Choroid plexus epithelial cell (primary cell): ENCODE measurements around the gene PACS1.

Source experiments
- DNase-seq: peaks from one replicate; pipeline ENCODE4 v3.0.0-alpha.2; 2010; ENCODE audit warnings: low read depth
- H3K4me3 ChIP-seq: 2 replicates; pipeline ENCODE4 v1.5.1; 2011; ENCODE audit warnings: low read depth, mild to moderate bottlenecking, control low read depth, low read length, moderate library complexity
- TF ChIP-seq, protein P1 (sequence below): conservative IDR thresholded peaks from 2 replicates; pipeline ENCODE4 v1.5.1; 2011; ENCODE audit warnings: low read depth, mild to moderate bottlenecking, control low read depth, inconsistent platforms, low read length, moderate library complexity

The PACS1 gene

DNA sequence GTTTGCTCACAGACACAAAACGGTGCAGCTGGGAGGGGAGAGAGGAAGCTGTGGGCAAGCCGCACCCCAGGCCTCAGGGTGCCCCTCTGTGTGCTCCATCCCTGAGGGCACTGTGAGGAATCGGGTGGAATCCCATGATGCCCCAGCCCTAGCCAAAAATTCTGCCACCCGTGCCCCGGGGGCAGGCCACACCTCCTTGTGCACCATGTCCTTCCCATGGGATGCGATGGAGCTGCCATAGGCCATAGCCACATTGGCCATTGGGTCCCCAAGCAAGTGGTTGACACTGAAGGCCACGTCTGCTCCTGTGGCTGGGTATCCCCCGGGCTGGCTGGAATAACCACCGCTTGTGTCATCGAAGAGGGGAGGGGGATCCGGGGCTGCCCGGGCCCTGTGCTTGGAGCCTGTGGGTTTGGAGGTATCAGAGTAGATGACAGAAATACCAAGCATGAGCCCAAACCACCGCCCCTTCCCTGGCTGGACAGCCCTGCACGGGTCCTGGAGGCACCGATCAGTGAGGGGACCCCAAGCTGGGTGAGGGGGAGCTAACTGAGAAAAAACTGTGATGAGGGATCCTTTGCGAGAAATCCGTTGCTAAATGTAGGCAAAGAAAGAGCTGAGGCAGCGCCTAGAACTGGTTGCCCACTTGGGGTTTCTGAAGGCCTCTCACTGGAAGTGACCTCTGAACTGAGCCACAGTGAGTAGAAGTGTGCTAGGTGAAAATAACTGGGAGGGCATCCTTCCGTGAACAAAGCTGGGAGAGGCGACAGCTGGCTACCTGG lies 218.0 kb downstream of the PACS1 start:
- peak overlapping the region; percentile 85 for H3K4me3 ChIP-seq
- TF ChIP-seq, protein P1, sequence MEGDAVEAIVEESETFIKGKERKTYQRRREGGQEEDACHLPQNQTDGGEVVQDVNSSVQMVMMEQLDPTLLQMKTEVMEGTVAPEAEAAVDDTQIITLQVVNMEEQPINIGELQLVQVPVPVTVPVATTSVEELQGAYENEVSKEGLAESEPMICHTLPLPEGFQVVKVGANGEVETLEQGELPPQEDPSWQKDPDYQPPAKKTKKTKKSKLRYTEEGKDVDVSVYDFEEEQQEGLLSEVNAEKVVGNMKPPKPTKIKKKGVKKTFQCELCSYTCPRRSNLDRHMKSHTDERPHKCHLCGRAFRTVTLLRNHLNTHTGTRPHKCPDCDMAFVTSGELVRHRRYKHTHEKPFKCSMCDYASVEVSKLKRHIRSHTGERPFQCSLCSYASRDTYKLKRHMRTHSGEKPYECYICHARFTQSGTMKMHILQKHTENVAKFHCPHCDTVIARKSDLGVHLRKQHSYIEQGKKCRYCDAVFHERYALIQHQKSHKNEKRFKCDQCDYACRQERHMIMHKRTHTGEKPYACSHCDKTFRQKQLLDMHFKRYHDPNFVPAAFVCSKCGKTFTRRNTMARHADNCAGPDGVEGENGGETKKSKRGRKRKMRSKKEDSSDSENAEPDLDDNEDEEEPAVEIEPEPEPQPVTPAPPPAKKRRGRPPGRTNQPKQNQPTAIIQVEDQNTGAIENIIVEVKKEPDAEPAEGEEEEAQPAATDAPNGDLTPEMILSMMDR = no peak
- DNase-seq = peak; percentile 27

DNA sequence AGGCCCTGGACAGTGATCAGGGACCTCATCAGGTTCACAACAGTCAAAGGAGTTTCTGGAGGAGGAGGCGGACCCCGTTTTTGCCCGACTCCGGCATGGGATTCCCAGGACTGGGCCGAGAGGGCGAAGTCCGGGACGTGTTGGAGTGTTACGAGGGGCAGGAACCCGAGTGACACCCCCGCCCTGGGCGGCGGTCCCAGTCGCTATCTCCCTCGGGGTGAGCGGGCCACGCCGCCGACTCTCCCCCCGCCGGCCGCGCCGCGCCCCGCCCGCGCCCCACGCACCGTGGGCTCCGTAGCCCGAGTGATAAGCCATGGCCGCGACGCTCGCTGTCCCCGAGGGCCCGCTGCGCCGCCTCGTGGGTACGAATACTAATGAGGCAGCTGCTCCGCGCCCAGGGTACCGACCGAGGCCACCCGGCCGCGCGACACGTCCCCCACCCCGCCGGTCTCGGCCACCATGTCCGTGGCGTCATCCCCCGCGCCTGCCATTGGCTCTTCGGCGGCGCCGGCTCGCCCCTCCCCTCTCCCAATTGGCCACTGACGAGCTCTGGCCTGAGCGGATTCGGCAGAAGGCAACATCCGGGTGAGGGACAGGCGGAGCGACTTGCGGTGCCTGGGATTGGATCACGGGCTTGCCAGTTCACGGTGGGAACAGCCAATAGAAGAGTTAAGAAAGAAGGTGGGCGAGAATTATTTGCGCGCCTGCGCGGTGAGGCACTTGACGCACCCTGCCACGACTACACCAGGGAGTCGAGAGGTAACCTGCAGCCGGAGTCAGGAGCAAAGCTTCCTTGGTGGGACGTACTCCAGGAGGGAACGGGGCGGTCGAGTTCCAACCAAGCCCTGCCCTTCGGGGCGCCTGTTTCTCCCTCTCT lies 218.8 kb downstream of the PACS1 start, which contains the start of gene YIF1A:
Gene YIF1A, minus strand, starts transcription at position 473 of the 877 bp plus-strand sequence. Its CDS starts 158 bp downstream, at position 315.
- DNase-seq = peak; percentile 100
- H3K4me3 ChIP-seq = peak within 1 kb of the TSS; percentile 85
- TF ChIP-seq, protein P1 = no peak

DNA sequence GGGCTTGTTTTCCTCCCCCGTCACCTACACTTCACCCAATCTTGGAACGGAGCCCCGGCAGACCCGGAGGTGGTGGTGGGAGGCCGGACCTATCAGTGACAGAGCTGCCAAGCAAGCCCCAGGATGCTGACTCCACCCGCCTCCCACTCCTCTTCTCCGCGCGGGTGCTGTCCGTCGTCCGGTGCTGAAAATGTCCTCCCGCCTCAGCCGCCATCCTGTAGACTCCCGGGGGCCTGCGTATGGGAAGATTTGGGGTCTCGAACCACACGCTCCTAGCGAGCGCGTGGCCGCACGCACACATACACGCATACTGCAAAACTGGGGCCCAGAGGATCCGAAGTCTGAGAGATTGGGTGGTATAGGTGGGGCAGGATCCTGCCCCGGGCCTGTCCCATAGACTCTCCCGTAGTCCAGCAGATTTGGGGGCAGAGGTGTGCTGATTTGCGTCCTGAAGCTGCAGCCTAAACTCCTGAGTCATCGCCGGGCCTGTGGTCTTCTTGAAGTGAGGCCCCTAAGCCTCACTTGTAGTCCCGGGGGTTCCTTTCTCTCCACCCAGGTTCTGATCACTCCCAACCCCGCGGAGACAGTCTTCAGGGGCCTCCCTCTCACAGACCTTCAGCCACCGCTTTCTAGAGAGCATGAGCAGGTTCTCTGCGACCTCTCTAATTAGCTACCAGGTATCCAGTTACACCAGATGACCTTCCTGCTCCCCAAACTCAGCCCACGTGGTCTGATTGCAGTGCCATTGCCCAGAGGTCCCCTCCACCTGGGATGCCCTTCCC lies 219.7 kb downstream of the PACS1 start:
- peak overlapping the region; percentile 74 for H3K4me3 ChIP-seq
- DNase-seq = no peak
- TF ChIP-seq, protein P1 = no peak

DNA sequence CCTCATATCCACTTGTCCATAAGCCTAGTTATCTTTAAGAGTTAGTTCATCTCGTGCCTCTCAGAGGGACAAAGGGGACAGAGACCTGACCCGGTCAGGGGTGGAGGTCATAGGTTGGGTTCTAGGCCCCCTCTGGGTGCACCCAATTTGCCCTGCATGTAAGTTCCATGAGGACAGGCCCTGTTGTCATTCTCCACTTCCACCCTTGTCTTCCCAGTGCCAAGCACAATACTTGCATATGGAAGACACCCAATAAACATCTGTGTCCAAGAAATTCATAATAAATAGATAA lies 220.2 kb downstream of the PACS1 start:
- no peak overlapping the region for H3K4me3 ChIP-seq
- TF ChIP-seq, protein P1 = no peak
- DNase-seq = no peak

DNA sequence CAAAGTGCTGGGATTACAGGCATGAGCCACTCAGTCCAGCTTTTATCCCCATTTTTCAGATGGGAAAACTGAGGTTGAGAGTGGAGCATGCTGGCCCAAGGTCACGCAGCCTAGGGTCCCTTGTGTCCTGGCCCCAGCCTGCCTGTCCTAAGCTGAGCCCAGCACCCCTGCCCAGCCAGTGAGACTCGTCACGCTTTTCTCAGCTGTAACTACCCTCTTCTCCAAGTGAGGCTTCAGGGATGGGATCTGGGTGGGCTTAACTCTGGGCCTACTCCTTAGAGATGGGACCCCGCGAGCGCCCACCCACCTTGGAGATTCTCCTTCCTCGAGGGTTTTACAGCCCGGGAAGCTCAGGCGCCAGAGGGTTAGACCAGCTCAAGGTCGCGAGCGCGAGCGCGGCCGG lies 221.2 kb downstream of the PACS1 start:
- DNase-seq = no peak
- TF ChIP-seq, protein P1 = no peak
- no peak overlapping the region for H3K4me3 ChIP-seq

DNA sequence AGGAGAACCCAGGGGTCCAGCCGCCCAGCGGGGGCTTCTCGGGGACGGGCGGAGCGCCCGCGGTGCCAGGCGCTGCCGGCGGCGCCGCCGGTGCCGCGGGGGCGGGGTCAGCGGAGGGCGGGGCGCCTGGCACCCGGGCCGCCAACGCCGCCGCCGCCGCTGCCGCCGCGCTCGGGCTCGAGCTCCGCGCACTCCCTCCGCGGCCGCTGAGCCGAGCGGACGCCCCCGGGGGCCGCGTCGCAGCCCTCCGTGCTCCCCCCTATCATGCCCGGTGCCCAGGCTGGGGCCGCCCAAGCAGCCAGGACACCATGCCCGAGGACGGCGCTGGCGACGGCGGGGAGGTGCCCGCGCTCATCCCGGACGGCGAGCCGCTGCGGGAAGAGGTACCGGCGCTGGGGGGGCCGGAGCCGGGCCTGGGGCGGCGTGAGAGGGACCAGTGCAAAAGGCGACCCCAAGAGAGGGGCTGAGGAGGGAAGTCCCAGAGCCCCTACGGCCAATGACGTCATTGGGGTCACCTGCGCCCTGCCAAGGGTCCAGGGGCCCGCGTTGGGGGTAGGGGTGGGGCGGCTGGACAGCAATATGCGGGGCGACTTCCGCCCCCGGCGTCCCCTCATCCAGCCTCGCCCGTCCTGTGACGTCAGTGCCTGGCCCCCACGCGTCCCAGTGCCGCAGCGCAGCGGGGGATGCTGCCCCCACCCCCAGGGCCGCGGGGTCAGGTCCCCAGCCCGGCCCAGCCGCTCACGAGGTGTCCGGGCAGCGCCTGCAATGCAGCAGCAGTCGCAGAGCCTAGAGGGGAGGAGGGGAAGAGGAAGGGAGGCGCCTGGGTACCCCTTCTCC lies 221.9 kb downstream of the PACS1 start, which contains the start of gene TMEM151A:
Gene TMEM151A, plus strand, starts transcription at position 189 of the 837 bp plus-strand sequence. Its CDS starts 120 bp downstream, at position 309.
- no peak for DNase-seq
- H3K4me3 ChIP-seq = peak within 1 kb of the TSS; percentile 34
- TF ChIP-seq, protein P1 = no peak
